SK-N-SH treated with all-trans-retinoic acid at 6 μM for 48 hours (cell line): Measurements from ENCODE around the gene CCNC.

ENCODE experiments used
- ATAC-seq: fragments of 200-7000 bp; cut with Tn5 transposase; 3 replicates; pipeline ENCODE4 v1.9.1; 2020; ENCODE audit warnings: mild to moderate bottlenecking, moderate library complexity
- ARNTL ChIP-seq: fragments of 450-650 bp; formaldehyde crosslinking; IDR thresholded peaks from 2 replicates; pipeline ENCODE4 v1.5.0; 2020; ENCODE audit warnings: low read depth, mild to moderate bottlenecking, moderate library complexity, borderline replicate concordance
- BACH2 ChIP-seq: fragments of 250-450 bp; sonication (Bioruptor Pico); IDR thresholded peaks from 2 replicates; pipeline ENCODE4 v1.9.0; 2021; ENCODE audit warnings: mild to moderate bottlenecking, borderline replicate concordance
- CREB5 ChIP-seq: fragments of 250-450 bp; sonication (Bioruptor Pico); IDR thresholded peaks from 2 replicates; pipeline ENCODE4 v1.5.1; 2020; ENCODE audit warnings: low read depth, mild to moderate bottlenecking, moderate library complexity
- CSDC2 ChIP-seq: fragments of 250-450 bp; sonication (Bioruptor Pico); IDR thresholded peaks from 2 replicates; pipeline ENCODE4 v1.5.0; 2020; ENCODE audit warnings: mild to moderate bottlenecking, moderate library complexity
- CSRNP3 ChIP-seq: fragments of 250-450 bp; sonication (Bioruptor Pico); IDR thresholded peaks from 2 replicates; pipeline ENCODE4 v1.5.1; 2021; ENCODE audit warnings: mild to moderate bottlenecking, moderate library complexity
- ESRRG ChIP-seq: fragments of 250-450 bp; sonication (Bioruptor Pico); IDR thresholded peaks from 2 replicates; pipeline ENCODE4 v1.6.1; 2021; ENCODE audit warnings: mild to moderate bottlenecking
- GLIS3 ChIP-seq: fragments of 250-450 bp; sonication (Bioruptor Pico); IDR thresholded peaks from 2 replicates; pipeline ENCODE4 v1.5.0; 2020; ENCODE audit warnings: mild to moderate bottlenecking, moderate library complexity
- ISL1 ChIP-seq: fragments of 250-450 bp; sonication (Bioruptor Pico); IDR thresholded peaks from 2 replicates; pipeline ENCODE4 v2.1.2; 2022; ENCODE audit warnings: mild to moderate bottlenecking, moderate library complexity
- OSR1 ChIP-seq: fragments of 250-450 bp; sonication (Bioruptor Pico); IDR thresholded peaks from 2 replicates; pipeline ENCODE4 v1.8.0; 2022; ENCODE audit warnings: moderate library complexity, mild to moderate bottlenecking, inconsistent platforms
- POU6F1 ChIP-seq: fragments of 250-450 bp; sonication (Bioruptor Pico); IDR thresholded peaks from 2 replicates; pipeline ENCODE4 v1.8.0; 2021; ENCODE audit warnings: low read depth, mild to moderate bottlenecking, moderate library complexity, borderline replicate concordance
- PPARA ChIP-seq: fragments of 250-450 bp; sonication (Bioruptor Pico); IDR thresholded peaks from 2 replicates; pipeline ENCODE4 v1.5.0; 2020; ENCODE audit warnings: mild to moderate bottlenecking, borderline replicate concordance
- RARB ChIP-seq: fragments of 250-450 bp; sonication (Bioruptor Pico); IDR thresholded peaks from 2 replicates; pipeline ENCODE4 v1.8.0; 2021; ENCODE audit warnings: mild to moderate bottlenecking, moderate library complexity
- TCF4 ChIP-seq: fragments of 250-450 bp; sonication (Bioruptor Pico); IDR thresholded peaks from 2 replicates; pipeline ENCODE4 v1.8.0; 2021; ENCODE audit warnings: mild to moderate bottlenecking, moderate library complexity, borderline replicate concordance
- TOX ChIP-seq: fragments of 250-450 bp; sonication (Bioruptor Pico); IDR thresholded peaks from 2 replicates; pipeline ENCODE4 v1.8.0; 2021; ENCODE audit warnings: mild to moderate bottlenecking, moderate library complexity, borderline replicate concordance
- TSHZ2 ChIP-seq: fragments of 250-450 bp; sonication (Bioruptor Pico); IDR thresholded peaks from 2 replicates; pipeline ENCODE4 v1.5.0; 2020; ENCODE audit warnings: mild to moderate bottlenecking, moderate library complexity
- ZC3H10 ChIP-seq: fragments of 250-450 bp; sonication (Bioruptor Pico); IDR thresholded peaks from 2 replicates; pipeline ENCODE4 v1.5.1; 2021; ENCODE audit warnings: mild to moderate bottlenecking, moderate library complexity
- ZFP3 ChIP-seq: fragments of 250-450 bp; sonication (Bioruptor Pico); IDR thresholded peaks from 2 replicates; pipeline ENCODE4 v1.5.0; 2020; ENCODE audit warnings: mild to moderate bottlenecking, moderate library complexity
- ZFP30 ChIP-seq: fragments of 450-650 bp; formaldehyde crosslinking; IDR thresholded peaks from 2 replicates; pipeline ENCODE4 v1.5.0; 2022; ENCODE audit warnings: mild to moderate bottlenecking, moderate library complexity
- ZNF565 ChIP-seq: fragments of 450-650 bp; formaldehyde crosslinking; conservative IDR thresholded peaks from 2 replicates; pipeline ENCODE4 v1.5.0; 2020; ENCODE audit warnings: low read depth, mild to moderate bottlenecking, moderate library complexity
- ZNF70 ChIP-seq: fragments of 450-650 bp; formaldehyde crosslinking; IDR thresholded peaks from 2 replicates; pipeline ENCODE4 v1.5.0; 2020; ENCODE audit warnings: mild to moderate bottlenecking, moderate library complexity
- ZNF8 ChIP-seq: fragments of 450-650 bp; formaldehyde crosslinking; IDR thresholded peaks from 2 replicates; pipeline ENCODE4 v1.5.0; 2020; ENCODE audit warnings: mild to moderate bottlenecking, moderate library complexity
- TF ChIP-seq, protein P1 (sequence below): fragments of 250-450 bp; sonication (Bioruptor Pico); IDR thresholded peaks from 2 replicates; pipeline ENCODE4 v1.8.0; 2020; ENCODE audit warnings: mild to moderate bottlenecking, moderate library complexity, borderline replicate concordance

Gene CCNC

GRCh38 chr6:99603421-99604165, 35.1 kb upstream of the CCNC start:
- no peak for TF ChIP-seq ZNF8 (CRISPR knock-in tag)
- TF ChIP-seq CSDC2, result no peak
- TF ChIP-seq BACH2, result no peak
- TF ChIP-seq PPARA (CRISPR knock-in tag), result no peak
- TF ChIP-seq GLIS3 (CRISPR knock-in tag), result no peak
- TF ChIP-seq ZFP3 (CRISPR knock-in tag), result no peak
- no peak for TF ChIP-seq TCF4 (CRISPR knock-in tag)
- TF ChIP-seq TSHZ2 (CRISPR knock-in tag), result no peak
- TF ChIP-seq TOX (CRISPR knock-in tag), result no peak
- no peak for TF ChIP-seq ZNF70
- no peak for TF ChIP-seq ESRRG (CRISPR knock-in tag)
- TF ChIP-seq RARB, result no peak
- no peak for TF ChIP-seq OSR1
- TF ChIP-seq POU6F1 (CRISPR knock-in tag), result no peak
- no peak for TF ChIP-seq ZNF565 (CRISPR knock-in tag)
- no peak for TF ChIP-seq ARNTL (CRISPR knock-in tag)
- no peak for TF ChIP-seq ZC3H10 (CRISPR knock-in tag)
- TF ChIP-seq CREB5 (CRISPR knock-in tag), result no peak
- TF ChIP-seq CSRNP3 (CRISPR knock-in tag), result no peak

GRCh38 chr6:99602520-99603420, 34.3 kb upstream of the CCNC start:
- ATAC-seq, result peak; percentile 36
- TF ChIP-seq CSDC2, result no peak
- no peak for TF ChIP-seq PPARA (CRISPR knock-in tag)
- TF ChIP-seq ESRRG (CRISPR knock-in tag), result no peak
- TF ChIP-seq ZNF70, result no peak
- no peak for TF ChIP-seq ZFP3 (CRISPR knock-in tag)
- TF ChIP-seq, protein P1, sequence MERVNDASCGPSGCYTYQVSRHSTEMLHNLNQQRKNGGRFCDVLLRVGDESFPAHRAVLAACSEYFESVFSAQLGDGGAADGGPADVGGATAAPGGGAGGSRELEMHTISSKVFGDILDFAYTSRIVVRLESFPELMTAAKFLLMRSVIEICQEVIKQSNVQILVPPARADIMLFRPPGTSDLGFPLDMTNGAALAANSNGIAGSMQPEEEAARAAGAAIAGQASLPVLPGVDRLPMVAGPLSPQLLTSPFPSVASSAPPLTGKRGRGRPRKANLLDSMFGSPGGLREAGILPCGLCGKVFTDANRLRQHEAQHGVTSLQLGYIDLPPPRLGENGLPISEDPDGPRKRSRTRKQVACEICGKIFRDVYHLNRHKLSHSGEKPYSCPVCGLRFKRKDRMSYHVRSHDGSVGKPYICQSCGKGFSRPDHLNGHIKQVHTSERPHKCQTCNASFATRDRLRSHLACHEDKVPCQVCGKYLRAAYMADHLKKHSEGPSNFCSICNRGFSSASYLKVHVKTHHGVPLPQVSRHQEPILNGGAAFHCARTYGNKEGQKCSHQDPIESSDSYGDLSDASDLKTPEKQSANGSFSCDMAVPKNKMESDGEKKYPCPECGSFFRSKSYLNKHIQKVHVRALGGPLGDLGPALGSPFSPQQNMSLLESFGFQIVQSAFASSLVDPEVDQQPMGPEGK, result no peak
- TF ChIP-seq TSHZ2 (CRISPR knock-in tag), result no peak
- no peak for TF ChIP-seq TCF4 (CRISPR knock-in tag)
- TF ChIP-seq GLIS3 (CRISPR knock-in tag), result no peak
- no peak for TF ChIP-seq ISL1 (CRISPR knock-in tag)
- no peak for TF ChIP-seq ZC3H10 (CRISPR knock-in tag)
- TF ChIP-seq ZNF8 (CRISPR knock-in tag), result no peak
- TF ChIP-seq ARNTL (CRISPR knock-in tag), result no peak
- no peak for TF ChIP-seq TOX (CRISPR knock-in tag)
- TF ChIP-seq CREB5 (CRISPR knock-in tag), result no peak
- no peak for TF ChIP-seq ZFP30 (CRISPR knock-in tag)

More at GRCh38 chr6:99603421-99604165, 35.1 kb upstream of the CCNC start:
- ATAC-seq, result peak; percentile 67
